Measurements from ENCODE around the gene SLAMF6. TPM values are rescaled to one million over a fixed set of nuclear protein-coding genes. Genes with fewer than 3 reads are reported as not detected.

Gene SLAMF6
- total RNA-seq, 3 donors from 2014 or later: 19.4 to 26.6 (median 19.6) TPM

Other genes with a start within 250 kb of the SLAMF6 start
- gene PEX19, start 238.1 kb downstream of the SLAMF6 start, total RNA-seq: 10 to 100 TPM; 55.1 to 64.3 (median 57.9) TPM
- 100 to 1,000 TPM; 116 to 144 (median 121) TPM for gene COPA, start 180.0 kb downstream of the SLAMF6 start, total RNA-seq
- 10 to 100 TPM; 52.0 to 61.7 (median 60.5) TPM for gene NCSTN, start 179.9 kb downstream of the SLAMF6 start, total RNA-seq
- under 1 TPM; 0.30 to 0.45 (median 0.33) TPM for gene NHLH1, start 156.2 kb downstream of the SLAMF6 start, total RNA-seq
- gene VANGL2, start 122.7 kb downstream of the SLAMF6 start, total RNA-seq: under 1 TPM; 0.08 TPM
- 10 to 100 TPM in 1 of 3 donors, 1 to 10 TPM in 2; 7.0 to 14.7 (median 7.7) TPM for gene CD84, start 56.2 kb upstream of the SLAMF6 start, total RNA-seq
- gene SLAMF1, start 123.8 kb upstream of the SLAMF6 start, total RNA-seq: 100 to 1,000 TPM in 1 of 3 donors, 10 to 100 TPM in 2; 69.2 to 138 (median 96.6) TPM
- gene CD48, start 188.6 kb upstream of the SLAMF6 start, total RNA-seq: 100 to 1,000 TPM; 313 to 347 (median 336) TPM
- gene SLAMF7, start 216.0 kb upstream of the SLAMF6 start, total RNA-seq: 10 to 100 TPM; 44.1 to 80.5 (median 71.7) TPM

Data from activated T-cell treated with anti-CD3 and anti-CD28 coated beads, Interleukin-2, amount 50 U/mL, for 4 hours (primary cell).